HEK293 (cell line): ENCODE results near the gene VASN.
A peak's percentile ranks its signal among the peaks of the same experiment; 100 is the strongest.

Experiments used
- CTCF ChIA-PET: fragments of 350-600 bp; formaldehyde crosslinking; extraction: SDS; loops from one replicate; lab custom pipeline; 2021; ENCODE audit warnings: antibody characterized with exemption; lab: Yijun Ruan, JAX
- POLR2A ChIA-PET: fragments of 300-600 bp; formaldehyde crosslinking; extraction: SDS; loops from one replicate; lab custom pipeline; 2020; ENCODE audit warnings: antibody characterized with exemption, inconsistent platforms; lab: Yijun Ruan, JAX
- H3K27ac ChIP-seq: fragments of 200-500 bp; sonication (Bioruptor generic); 2 replicates; pipeline ENCODE4 v1.5.1; 2014; ENCODE audit warnings: low read depth, low read length, control low read depth, inconsistent platforms; ENCODE audit errors: extremely low read depth
- H3K36me3 ChIP-seq, 2 experiments: fragments of 200-500 bp in 1 of 2; sonication (Bioruptor generic) in 1 of 2; 1 replicate in 1 of 2; 2 replicates in 1 of 2; pipeline ENCODE4 v1.5.1; 2014 to 2017; ENCODE audit warnings: inconsistent platforms in 2 of 2, low read length in 2 of 2; ENCODE audit not compliant: control insufficient read depth in 2 of 2, insufficient read depth in 1 of 2
- H3K4me1 ChIP-seq: fragments of 200-500 bp; sonication (Bioruptor generic); 2 replicates; pipeline ENCODE4 v1.5.1; 2014; ENCODE audit warnings: mild to moderate bottlenecking, low read length, inconsistent platforms; ENCODE audit not compliant: control insufficient read depth, insufficient read depth
- H3K4me3 ChIP-seq: 2 replicates; pipeline ENCODE4 v1.5.1; 2011; ENCODE audit warnings: low read depth, mild to moderate bottlenecking, control low read depth, low read length, moderate library complexity
- H3K9me3 ChIP-seq: fragments of 200-500 bp; sonication (Bioruptor generic); 2 replicates; pipeline ENCODE4 v1.5.1; 2014; ENCODE audit warnings: low read depth, low read length, inconsistent platforms; ENCODE audit not compliant: control insufficient read depth, insufficient read depth
- HIC1 ChIP-seq: fragments of 450-650 bp; formaldehyde crosslinking; IDR thresholded peaks from 2 replicates; pipeline ENCODE4 v1.5.1; 2016; ENCODE audit warnings: missing biosample characterization, missing genetic modification characterization
- HOXA7 ChIP-seq: sonication (generic); formaldehyde crosslinking; IDR thresholded peaks from 2 replicates; pipeline ENCODE4 v1.8.1; 2022; ENCODE audit warnings: missing genetic modification reagents, borderline replicate concordance
- KLF1 ChIP-seq: fragments of 450-650 bp; formaldehyde crosslinking; IDR thresholded peaks from 2 replicates; pipeline ENCODE4 v1.5.1; 2016; ENCODE audit warnings: missing biosample characterization, missing genetic modification characterization
- KLF16 ChIP-seq: fragments of 450-650 bp; formaldehyde crosslinking; IDR thresholded peaks from 2 replicates; pipeline ENCODE4 v1.5.1; 2017; ENCODE audit warnings: missing biosample characterization, missing genetic modification characterization
- REST ChIP-seq: fragments of 450-650 bp; formaldehyde crosslinking; IDR thresholded peaks from 2 replicates; pipeline ENCODE4 v1.5.1; 2016; ENCODE audit warnings: missing biosample characterization, missing genetic modification characterization
- ZFP69B ChIP-seq: fragments of 450-650 bp; formaldehyde crosslinking; IDR thresholded peaks from 2 replicates; pipeline ENCODE4 v1.5.1; 2016; ENCODE audit warnings: missing biosample characterization, missing genetic modification characterization
- ZNF704 ChIP-seq: fragments of 450-650 bp; formaldehyde crosslinking; IDR thresholded peaks from 2 replicates; pipeline ENCODE4 v1.5.1; 2016; ENCODE audit warnings: missing biosample characterization, missing genetic modification characterization
- TF ChIP-seq, protein P1 (sequence below): fragments of 450-650 bp; formaldehyde crosslinking; IDR thresholded peaks from 2 replicates; pipeline ENCODE4 v1.5.1; 2016; ENCODE audit warnings: missing biosample characterization, missing genetic modification characterization

VASN gene

GRCh38 chr16:4375717-4376116 lies 4.1 kb downstream of the VASN start:
- CTCF ChIA-PET: interaction anchor here (0.6 to 3.3 kb wide), 4 partner anchors 16 to 175 kb away, joined by 3 to 32 read pairs (median 8); no protein-coding TSS in a partner anchor
- peaks cover 0 to 4% of the 10 kb centered on the region in 2 experiments; a peak in 1 of 3 replicates for H3K36me3 ChIP-seq
- H3K27ac ChIP-seq: no peak overlapping the region
- TF ChIP-seq HOXA7 (CRISPR knock-in tag) (no peak), REST (no peak), ZFP69B (tag by site-specific recombination) (0 out of 2 replicates have a peak, but pooled peaks have one; percentile 22), ZNF704 (tag by site-specific recombination) (no peak)
- TF ChIP-seq, protein P1, sequence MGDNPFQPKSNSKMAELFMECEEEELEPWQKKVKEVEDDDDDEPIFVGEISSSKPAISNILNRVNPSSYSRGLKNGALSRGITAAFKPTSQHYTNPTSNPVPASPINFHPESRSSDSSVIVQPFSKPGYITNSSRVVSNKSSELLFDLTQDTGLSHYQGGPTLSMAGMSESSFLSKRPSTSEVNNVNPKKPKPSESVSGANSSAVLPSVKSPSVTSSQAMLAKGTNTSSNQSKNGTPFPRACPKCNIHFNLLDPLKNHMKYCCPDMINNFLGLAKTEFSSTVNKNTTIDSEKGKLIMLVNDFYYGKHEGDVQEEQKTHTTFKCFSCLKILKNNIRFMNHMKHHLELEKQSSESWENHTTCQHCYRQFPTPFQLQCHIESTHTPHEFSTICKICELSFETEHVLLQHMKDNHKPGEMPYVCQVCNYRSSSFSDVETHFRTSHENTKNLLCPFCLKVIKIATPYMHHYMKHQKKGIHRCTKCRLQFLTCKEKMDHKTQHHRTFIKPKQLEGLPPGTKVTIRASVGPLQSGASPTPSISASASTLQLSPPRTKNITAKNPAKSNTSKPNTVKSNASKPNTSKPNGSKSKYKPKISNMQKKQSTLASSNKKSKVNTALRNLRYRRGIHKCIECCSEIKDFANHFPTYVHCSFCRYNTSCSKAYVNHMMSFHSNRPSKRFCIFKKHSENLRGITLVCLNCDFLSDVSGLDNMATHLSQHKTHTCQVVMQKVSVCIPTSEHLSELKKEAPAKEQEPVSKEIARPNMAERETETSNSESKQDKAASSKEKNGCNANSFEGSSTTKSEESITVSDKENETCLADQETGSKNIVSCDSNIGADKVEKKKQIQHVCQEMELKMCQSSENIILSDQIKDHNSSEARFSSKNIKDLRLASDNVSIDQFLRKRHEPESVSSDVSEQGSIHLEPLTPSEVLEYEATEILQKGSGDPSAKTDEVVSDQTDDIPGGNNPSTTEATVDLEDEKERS (tag by site-specific recombination): no peak
- TF ChIP-seq, all 188 proteins: peak for 1
- Histone ChIP-seq H3K9me3 (no peaks in the 10 kb centered on the region), H3K4me1 (peaks cover 21% of the 10 kb centered on the region), H3K4me3 (no peak overlapping the region)
- POLR2A ChIA-PET: no interaction called here

DNA sequence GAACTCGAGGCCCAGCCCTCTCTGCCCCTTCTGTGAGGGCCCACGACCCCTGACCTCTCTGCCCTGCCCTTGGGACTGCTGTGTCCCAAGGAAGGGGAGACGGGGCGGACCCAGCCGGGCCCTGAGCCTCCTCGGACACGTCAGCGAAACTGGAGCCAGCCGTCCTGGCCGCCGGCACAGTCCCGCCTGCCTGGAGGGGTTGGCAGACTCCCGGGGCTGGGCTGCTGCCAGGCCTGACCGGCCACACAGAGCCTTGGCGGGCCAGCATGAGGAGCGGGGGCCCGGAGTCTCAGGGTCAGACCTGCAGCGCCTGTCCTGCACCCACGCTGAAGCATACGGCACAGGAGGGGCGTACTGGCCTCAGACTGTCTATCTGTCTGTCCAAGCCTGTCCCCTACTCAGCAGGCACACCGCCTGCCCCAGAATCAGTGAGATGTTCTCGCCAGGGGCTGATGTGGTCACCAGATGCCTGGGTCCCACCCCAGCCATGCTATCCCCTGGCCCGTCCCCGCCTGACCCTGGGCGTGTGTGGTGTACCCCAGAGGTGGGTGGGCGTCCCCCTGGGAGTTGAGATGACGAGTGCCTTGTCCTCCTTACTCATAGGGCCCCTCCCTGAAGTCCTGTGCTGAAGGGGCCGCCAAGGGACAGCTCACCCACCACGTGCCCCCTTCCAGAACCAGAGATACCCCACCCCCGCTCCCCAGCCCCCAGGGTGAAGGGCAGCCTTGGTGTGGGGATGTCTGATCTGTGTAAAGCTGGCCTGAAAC lies 4.7 kb downstream of the VASN start:
- H3K4me1 ChIP-seq: peaks cover 21% of the 10 kb centered on the region
- H3K4me3 ChIP-seq: no peak overlapping the region
- no peak overlapping the region for H3K27ac ChIP-seq
- no peak for TF ChIP-seq KLF16
- 0 out of 2 replicates have a peak, but pooled peaks have one; percentile 19 for TF ChIP-seq HIC1 (tag by site-specific recombination)
- TF ChIP-seq KLF1 (tag by site-specific recombination): peak; percentile 73
- H3K9me3 ChIP-seq: no peaks in the 10 kb centered on the region
- peaks cover 0 to 9% of the 10 kb centered on the region in 2 experiments; a peak in 1 of 3 replicates for H3K36me3 ChIP-seq
- ChIA-PET POLR2A (no interaction called here), CTCF (interaction anchor here (0.7 to 1.6 kb wide), 2 partner anchors 14 to 17 kb away, joined by 3 to 4 read pairs; no protein-coding TSS in a partner anchor)
